Breast epithelium (tissue), 3 donors: ENCODE data around the gene GPR173.

Experiments used
- POLR2A ChIP-seq: fragments of 450-650 bp; IDR thresholded peaks from one replicate; pipeline ENCODE4 v1.6.1; 2016; ENCODE audit warnings: antibody characterized with exemption, mild to moderate bottlenecking, moderate library complexity
- POLR2AphosphoS5 ChIP-seq, 3 donors: sonication (generic); formaldehyde crosslinking; IDR thresholded peaks; one replicate each; pipeline ENCODE4 v1.6.1; 2017; ENCODE audit warnings: antibody characterized with exemption in 3 of 3
- TF ChIP-seq, protein P1 (sequence below), 3 donors: fragments of 450-650 bp; IDR thresholded peaks; one replicate each; pipeline ENCODE4 v1.5.1; 2016 to 2017; ENCODE audit warnings: antibody characterized with exemption in 3 of 3, mild to moderate bottlenecking in 3 of 3, moderate library complexity in 3 of 3

DNA sequence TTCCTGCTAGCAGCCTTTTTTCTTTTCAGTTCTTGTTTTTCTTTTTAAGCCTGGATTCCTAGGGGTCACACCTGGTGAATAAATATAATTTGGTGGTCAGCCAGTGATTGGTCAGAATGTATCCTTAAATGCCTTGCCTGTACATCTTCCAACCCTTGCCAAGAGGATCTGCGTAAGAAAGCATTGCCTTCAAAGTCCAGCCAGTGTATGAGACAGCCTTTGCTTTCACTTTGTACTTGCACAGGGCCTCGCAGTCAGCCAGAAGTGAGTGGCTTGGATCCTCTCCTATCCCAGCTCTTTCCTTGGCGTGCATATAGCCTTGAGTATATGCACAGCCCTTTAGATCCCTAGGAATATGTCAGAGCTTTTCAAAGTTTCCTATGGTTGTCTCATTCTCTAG is 67.5 kb downstream of the GPR173 start:
- TF ChIP-seq, protein P1, sequence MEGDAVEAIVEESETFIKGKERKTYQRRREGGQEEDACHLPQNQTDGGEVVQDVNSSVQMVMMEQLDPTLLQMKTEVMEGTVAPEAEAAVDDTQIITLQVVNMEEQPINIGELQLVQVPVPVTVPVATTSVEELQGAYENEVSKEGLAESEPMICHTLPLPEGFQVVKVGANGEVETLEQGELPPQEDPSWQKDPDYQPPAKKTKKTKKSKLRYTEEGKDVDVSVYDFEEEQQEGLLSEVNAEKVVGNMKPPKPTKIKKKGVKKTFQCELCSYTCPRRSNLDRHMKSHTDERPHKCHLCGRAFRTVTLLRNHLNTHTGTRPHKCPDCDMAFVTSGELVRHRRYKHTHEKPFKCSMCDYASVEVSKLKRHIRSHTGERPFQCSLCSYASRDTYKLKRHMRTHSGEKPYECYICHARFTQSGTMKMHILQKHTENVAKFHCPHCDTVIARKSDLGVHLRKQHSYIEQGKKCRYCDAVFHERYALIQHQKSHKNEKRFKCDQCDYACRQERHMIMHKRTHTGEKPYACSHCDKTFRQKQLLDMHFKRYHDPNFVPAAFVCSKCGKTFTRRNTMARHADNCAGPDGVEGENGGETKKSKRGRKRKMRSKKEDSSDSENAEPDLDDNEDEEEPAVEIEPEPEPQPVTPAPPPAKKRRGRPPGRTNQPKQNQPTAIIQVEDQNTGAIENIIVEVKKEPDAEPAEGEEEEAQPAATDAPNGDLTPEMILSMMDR (IDR thresholded peaks at IDR 0.05), result no peak
- TF ChIP-seq POLR2A, result no peak
- no peak for TF ChIP-seq POLR2AphosphoS5 (IDR thresholded peaks at IDR 0.05)
